Kidney (tissue), 14 donors: Measurements from ENCODE around the gene NOL3. TPM values are rescaled to one million over a fixed set of nuclear protein-coding genes. Genes with fewer than 3 reads are reported as not detected.

Experiments
- DNase-seq, 5 donors: peaks; one replicate each; pipeline ENCODE4 v3.0.0-alpha.2; 2013 to 2020
- FAIRE-seq: peaks from 2 replicates; lab custom pipeline; 2012; peaks lifted over from hg19 to GRCh38; lab: Jason Lieb, UNC
- H3K27ac ChIP-seq, 2 donors: one replicate each; pipeline ENCODE4 v1.7.0; 2013; ENCODE audit warnings: low read depth in 2 of 2, low read length in 2 of 2, inconsistent platforms in 1 of 2
- H3K27me3 ChIP-seq: one replicate; pipeline ENCODE4 v1.7.1; 2013; ENCODE audit warnings: low read length, inconsistent platforms; ENCODE audit not compliant: control insufficient read depth, insufficient read depth
- H3K36me3 ChIP-seq, 3 donors: one replicate each; pipeline versions ENCODE4 v1.7.0 to v1.7.1; 2013; ENCODE audit warnings: low read length in 3 of 3, control low read depth in 1 of 3, inconsistent platforms in 1 of 3; ENCODE audit not compliant: insufficient read depth in 3 of 3, control insufficient read depth in 2 of 3
- H3K4me1 ChIP-seq, 3 donors: one replicate each; pipeline versions ENCODE4 v1.7.0 to v1.7.1; 2013; ENCODE audit warnings: low read length in 3 of 3, inconsistent platforms in 1 of 3, low read depth in 1 of 3; ENCODE audit not compliant: control insufficient read depth in 2 of 3, insufficient read depth in 2 of 3
- H3K4me3 ChIP-seq, 3 donors: one replicate each; pipeline versions ENCODE4 v1.7.0 to v1.8.1; 2013; ENCODE audit warnings: low read length in 3 of 3, control low read depth in 1 of 3, inconsistent platforms in 1 of 3
- H3K9ac ChIP-seq, 3 donors: one replicate each; pipeline versions ENCODE4 v1.7.0 to v1.7.1; 2013; ENCODE audit warnings: low read length in 3 of 3, control low read depth in 1 of 3, inconsistent platforms in 1 of 3
- H3K9me3 ChIP-seq, 3 donors: one replicate each; pipeline versions ENCODE4 v1.7.0 to v1.7.1; 2013; ENCODE audit warnings: low read length in 3 of 3, control low read depth in 1 of 3, inconsistent platforms in 1 of 3; ENCODE audit not compliant: control insufficient read depth in 2 of 3, insufficient read depth in 1 of 3
- intact Hi-C: fragments of 100-400 bp; cut with DNase I; formaldehyde crosslinking; loops from one replicate; pipeline ENCODE4 v1.11.1; 2022
- polyA plus RNA-seq: library from polyadenylated mRNA; stranded (reverse); fragments of 350-450 nt; fragmentation: Illumina TruSeq; extraction: RNeasy Lipid Tissue Mini Kit (QIAGEN cat#74804); gene quantifications from one replicate; pipeline ENCODE4 v1.2.3, GENCODE V29; 2014; ENCODE audit warnings: low read depth, low replicate concordance; ENCODE audit not compliant: insufficient read depth
- total RNA-seq: library from RNA; stranded (reverse); fragmentation: NEBNext Ultra II Directional; extraction: Animal tissue kit (Norgen Biotek cat#: 25700); gene quantifications from one replicate; pipeline ENCODE4 v1.2.1, GENCODE V29; 2021
- TF ChIP-seq, protein P1 (sequence below): IDR thresholded peaks from 3 replicates; pipeline ENCODE4 v1.5.1; 2012; ENCODE audit warnings: mild to moderate bottlenecking, moderate library complexity, borderline replicate concordance; ENCODE audit not compliant: insufficient read depth; ENCODE audit errors: extremely low read depth
- donor health status: control.
- donor health status: control.
- donor health status: control.
- donor health status: control.
- donor health status: control.
- donor health status: DM: yes; HTN: yes; CAD: no.
- donor health status: Normal renal cell carcinoma (clear cell type).

NOL3 gene
- total and polyA plus RNA-seq, 2 donors from 2014 or later = 35.3 to 36.4 TPM

DNA sequence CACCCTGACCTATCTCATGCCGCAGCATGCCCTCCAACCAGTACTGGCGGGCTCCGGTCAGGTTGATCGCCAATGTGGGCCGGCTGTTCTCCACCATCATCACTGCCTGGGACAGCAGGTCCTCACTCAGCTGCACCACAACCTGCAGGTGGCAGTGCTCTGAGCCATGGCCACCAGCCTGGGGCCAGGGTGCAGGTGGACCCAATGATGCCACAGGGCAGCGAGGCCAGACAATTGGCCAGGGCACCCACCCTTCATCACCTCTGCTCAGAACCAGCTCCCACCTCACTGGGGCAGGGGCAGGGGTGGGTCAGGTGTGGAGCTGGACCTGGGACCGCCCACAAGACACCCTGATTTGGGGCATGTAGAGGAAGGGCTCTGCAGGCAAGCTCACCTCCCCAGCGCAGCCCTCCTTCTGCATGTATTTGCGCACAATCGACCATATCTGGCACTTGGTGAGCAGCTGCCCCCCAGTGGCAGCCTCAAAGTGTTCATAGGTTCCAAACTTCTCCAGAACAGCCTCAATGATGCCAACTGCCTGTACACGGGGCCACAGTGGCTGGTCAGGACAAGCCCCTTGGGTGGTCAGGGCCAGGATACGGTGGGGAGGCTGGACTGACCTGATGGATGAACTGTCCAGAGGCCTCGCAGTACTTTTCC, 9.2 kb downstream of the NOL3 start:
- intact Hi-C loops = no loop called here
- Histone ChIP-seq H3K9ac (no peak overlapping the region), H3K27ac (no peak overlapping the region), H3K4me3 (no peak overlapping the region), H3K9me3 (no peaks in the 10 kb centered on the region), H3K36me3 (no peaks in the 10 kb centered on the region), H3K4me1 (peaks cover 0 to 28% (median 9%) of the 10 kb centered on the region in 3 donors), H3K27me3 (peaks cover 9% of the 10 kb centered on the region)
- TF ChIP-seq, protein P1, sequence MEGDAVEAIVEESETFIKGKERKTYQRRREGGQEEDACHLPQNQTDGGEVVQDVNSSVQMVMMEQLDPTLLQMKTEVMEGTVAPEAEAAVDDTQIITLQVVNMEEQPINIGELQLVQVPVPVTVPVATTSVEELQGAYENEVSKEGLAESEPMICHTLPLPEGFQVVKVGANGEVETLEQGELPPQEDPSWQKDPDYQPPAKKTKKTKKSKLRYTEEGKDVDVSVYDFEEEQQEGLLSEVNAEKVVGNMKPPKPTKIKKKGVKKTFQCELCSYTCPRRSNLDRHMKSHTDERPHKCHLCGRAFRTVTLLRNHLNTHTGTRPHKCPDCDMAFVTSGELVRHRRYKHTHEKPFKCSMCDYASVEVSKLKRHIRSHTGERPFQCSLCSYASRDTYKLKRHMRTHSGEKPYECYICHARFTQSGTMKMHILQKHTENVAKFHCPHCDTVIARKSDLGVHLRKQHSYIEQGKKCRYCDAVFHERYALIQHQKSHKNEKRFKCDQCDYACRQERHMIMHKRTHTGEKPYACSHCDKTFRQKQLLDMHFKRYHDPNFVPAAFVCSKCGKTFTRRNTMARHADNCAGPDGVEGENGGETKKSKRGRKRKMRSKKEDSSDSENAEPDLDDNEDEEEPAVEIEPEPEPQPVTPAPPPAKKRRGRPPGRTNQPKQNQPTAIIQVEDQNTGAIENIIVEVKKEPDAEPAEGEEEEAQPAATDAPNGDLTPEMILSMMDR = no peak
- DNase-seq (no peak), FAIRE-seq (no peak)

DNA sequence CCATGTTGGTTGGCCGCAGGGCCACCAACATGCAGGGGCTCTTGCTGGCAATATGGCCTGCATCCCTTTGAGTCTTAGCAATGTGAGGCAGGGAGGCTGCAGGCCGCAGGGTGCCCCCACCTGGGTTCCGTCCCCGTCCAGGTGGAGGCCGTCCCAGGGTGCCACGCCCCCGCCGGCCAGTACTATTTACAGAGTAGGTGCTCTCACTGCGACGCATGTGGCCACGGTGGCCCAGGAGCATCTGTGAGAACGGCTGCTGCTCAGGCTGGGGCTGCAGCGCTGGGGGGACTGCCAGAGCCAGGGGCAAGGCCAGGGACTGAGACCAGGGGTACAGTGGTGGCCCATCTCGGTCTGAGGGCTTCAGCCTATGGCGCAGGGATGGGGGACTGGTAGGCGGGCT, 9.8 kb downstream of the NOL3 start:
- TF ChIP-seq, protein P1 = no peak
- Histone ChIP-seq H3K27ac (no peak overlapping the region), H3K27me3 (peaks cover 3% of the 10 kb centered on the region), H3K4me3 (no peak overlapping the region), H3K9ac (no peak overlapping the region), H3K4me1 (peaks cover 0 to 31% (median 5%) of the 10 kb centered on the region in 3 donors), H3K9me3 (no peaks in the 10 kb centered on the region), H3K36me3 (no peaks in the 10 kb centered on the region)
- FAIRE-seq (no peak), DNase-seq (no peak)
- intact Hi-C loops = no loop called here

DNA sequence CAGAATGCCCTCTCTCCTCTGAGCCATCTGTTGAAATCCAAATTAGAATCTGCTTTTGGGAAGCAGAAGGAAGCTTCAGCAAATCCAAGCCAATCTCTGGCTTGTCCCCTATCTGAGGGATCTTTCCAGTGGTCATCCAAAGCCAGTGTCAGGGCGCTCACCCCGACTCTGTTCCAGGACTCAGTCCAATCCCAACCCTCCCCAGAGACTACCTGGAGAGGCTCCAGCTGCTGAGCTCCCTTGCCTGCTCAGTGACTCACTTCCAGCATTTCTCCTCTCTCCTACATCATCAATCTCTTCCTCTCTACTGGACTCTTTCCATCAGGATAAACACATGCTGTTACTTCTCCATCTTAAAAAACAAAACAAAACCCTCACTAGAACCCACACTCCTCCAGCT, 11.0 kb downstream of the NOL3 start:
- TF ChIP-seq, protein P1 = no peak
- no peaks in the 10 kb centered on the region for H3K27me3 ChIP-seq
- peaks cover 0 to 36% (median 9%) of the 10 kb centered on the region in 3 donors for H3K4me1 ChIP-seq
- H3K9me3 ChIP-seq = no peaks in the 10 kb centered on the region
- H3K9ac ChIP-seq = no peak overlapping the region
- H3K27ac ChIP-seq = peak overlapping the region in 1 of 2 donors; percentile 58
- no peaks in the 10 kb centered on the region for H3K36me3 ChIP-seq
- intact Hi-C loops = no loop called here
- FAIRE-seq = no peak
- DNase-seq = peak in 1 of 5 donors; percentile 90
- H3K4me3 ChIP-seq = no peak overlapping the region
